ENCODE measurements around the gene APPL2. TPM values are rescaled to one million over a fixed set of nuclear protein-coding genes. Genes with fewer than 3 reads are reported as not detected.
"Not testable (repeated sequence)": the region's sequence is repeated elsewhere in the genome, so short reads cannot be mapped to it uniquely, and the experiment has no call there.

Gene APPL2
- total RNA-seq, 1 experiment from 2014 or later, result 16.1 TPM

GRCh38 chr12:105257321-105257728 lies 21.4 kb upstream of the APPL2 start (continued):
- TF ChIP-seq, protein P1, sequence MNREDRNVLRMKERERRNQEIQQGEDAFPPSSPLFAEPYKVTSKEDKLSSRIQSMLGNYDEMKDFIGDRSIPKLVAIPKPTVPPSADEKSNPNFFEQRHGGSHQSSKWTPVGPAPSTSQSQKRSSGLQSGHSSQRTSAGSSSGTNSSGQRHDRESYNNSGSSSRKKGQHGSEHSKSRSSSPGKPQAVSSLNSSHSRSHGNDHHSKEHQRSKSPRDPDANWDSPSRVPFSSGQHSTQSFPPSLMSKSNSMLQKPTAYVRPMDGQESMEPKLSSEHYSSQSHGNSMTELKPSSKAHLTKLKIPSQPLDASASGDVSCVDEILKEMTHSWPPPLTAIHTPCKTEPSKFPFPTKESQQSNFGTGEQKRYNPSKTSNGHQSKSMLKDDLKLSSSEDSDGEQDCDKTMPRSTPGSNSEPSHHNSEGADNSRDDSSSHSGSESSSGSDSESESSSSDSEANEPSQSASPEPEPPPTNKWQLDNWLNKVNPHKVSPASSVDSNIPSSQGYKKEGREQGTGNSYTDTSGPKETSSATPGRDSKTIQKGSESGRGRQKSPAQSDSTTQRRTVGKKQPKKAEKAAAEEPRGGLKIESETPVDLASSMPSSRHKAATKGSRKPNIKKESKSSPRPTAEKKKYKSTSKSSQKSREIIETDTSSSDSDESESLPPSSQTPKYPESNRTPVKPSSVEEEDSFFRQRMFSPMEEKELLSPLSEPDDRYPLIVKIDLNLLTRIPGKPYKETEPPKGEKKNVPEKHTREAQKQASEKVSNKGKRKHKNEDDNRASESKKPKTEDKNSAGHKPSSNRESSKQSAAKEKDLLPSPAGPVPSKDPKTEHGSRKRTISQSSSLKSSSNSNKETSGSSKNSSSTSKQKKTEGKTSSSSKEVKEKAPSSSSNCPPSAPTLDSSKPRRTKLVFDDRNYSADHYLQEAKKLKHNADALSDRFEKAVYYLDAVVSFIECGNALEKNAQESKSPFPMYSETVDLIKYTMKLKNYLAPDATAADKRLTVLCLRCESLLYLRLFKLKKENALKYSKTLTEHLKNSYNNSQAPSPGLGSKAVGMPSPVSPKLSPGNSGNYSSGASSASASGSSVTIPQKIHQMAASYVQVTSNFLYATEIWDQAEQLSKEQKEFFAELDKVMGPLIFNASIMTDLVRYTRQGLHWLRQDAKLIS (CRISPR knock-in tag; IDR thresholded peaks at IDR 0.05; ENCODE audit: borderline replicate concordance), result no peak
- TF ChIP-seq TEAD4 (CRISPR knock-in tag; IDR thresholded peaks at IDR 0.05) (no peak), ZNF219 (CRISPR knock-in tag; IDR thresholded peaks at IDR 0.05; ENCODE audit: borderline replicate concordance) (no peak), NFYB (CRISPR knock-in tag; conservative IDR thresholded peaks at IDR 0.05; ENCODE audit: low read depth) (no peak), FOXK1 (CRISPR knock-in tag; IDR thresholded peaks at IDR 0.05) (no peak), ETV6 (CRISPR knock-in tag; IDR thresholded peaks at IDR 0.05) (no peak), SOX15 (CRISPR knock-in tag; IDR thresholded peaks at IDR 0.05) (no peak), GABPB1 (CRISPR knock-in tag; IDR thresholded peaks at IDR 0.05) (no peak), AR (CRISPR knock-in tag; IDR thresholded peaks at IDR 0.05) (no peak), E2F1 (CRISPR knock-in tag; IDR thresholded peaks at IDR 0.05) (no peak), ZNF416 (CRISPR knock-in tag; IDR thresholded peaks at IDR 0.05) (no peak), SMAD3 (CRISPR knock-in tag; IDR thresholded peaks at IDR 0.05; ENCODE audit: borderline replicate concordance) (no peak)

DNA sequence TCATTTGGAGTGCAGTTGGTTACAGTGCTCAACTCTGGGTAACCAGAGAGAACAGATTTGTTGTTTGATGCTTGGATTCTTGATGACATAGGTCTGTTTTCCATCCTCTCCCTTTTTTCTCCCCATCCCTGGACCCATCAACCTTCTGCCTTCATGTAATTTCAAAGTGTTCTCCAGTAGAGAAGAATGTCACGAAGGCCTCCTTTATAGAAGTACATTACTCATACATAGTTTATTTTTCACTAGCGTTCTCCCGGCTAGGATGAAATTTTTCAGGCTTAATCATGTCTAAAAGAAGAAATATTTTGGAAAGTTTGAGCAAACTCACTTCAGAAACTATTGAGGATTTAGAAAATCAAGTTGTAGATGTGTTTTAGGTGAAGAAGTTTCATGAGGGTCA lies 20.9 kb upstream of the APPL2 start:
- Mint-ChIP-seq H3K36me3 (no peaks in the 10 kb centered on the region), H3K4me3 (no peak overlapping the region), H3K9me3 (no peaks in the 10 kb centered on the region), H3K27me3 (ENCODE audit: low read depth) (no peaks in the 10 kb centered on the region; the same call in none of the 2 replicates), H3K27ac (no peak overlapping the region), H3K4me1 (no peaks in the 10 kb centered on the region)
- TF ChIP-seq MYBL2 (CRISPR knock-in tag; IDR thresholded peaks at IDR 0.05) (no peak), ZNF416 (CRISPR knock-in tag; IDR thresholded peaks at IDR 0.05) (no peak), ZBTB21 (CRISPR knock-in tag; IDR thresholded peaks at IDR 0.05; ENCODE audit: borderline replicate concordance) (no peak), GABPB1 (CRISPR knock-in tag; IDR thresholded peaks at IDR 0.05) (no peak), MLX (CRISPR knock-in tag; IDR thresholded peaks at IDR 0.05) (no peak)
- DNase-seq (ENCODE audit: low spot score) (no peak), ATAC-seq (no peak)
- CTCF ChIA-PET, result no interaction called here
- POLR2A ChIA-PET, result no interaction called here

- ATAC-seq; DNase-seq (ENCODE audit: low spot score); H3K4me1 Mint-ChIP-seq; H3K9me3 Mint-ChIP-seq; POLR2A ChIA-PET; CTCF ChIA-PET; H3K27me3 Mint-ChIP-seq (ENCODE audit: low read depth); H3K36me3 Mint-ChIP-seq; H3K27ac Mint-ChIP-seq; H3K4me3 Mint-ChIP-seq: not testable (repeated sequence)
Measured at GRCh38 chr12:105256431-105256830, 20.5 kb upstream of the APPL2 start.
